Stimulated activated CD4-positive, alpha-beta T cell treated with anti-CD3 and anti-CD28 coated beads, Interleukin-4, amount 100 ng/mL, for 1 hour (primary cell): ENCODE data around the gene ARHGEF10L.

Experiments used
- DNase-seq: peaks from one replicate; pipeline ENCODE4 v3.0.0-alpha.2; 2020

Gene ARHGEF10L

GRCh38 chr1:17551755-17552234 lies 12.3 kb downstream of the ARHGEF10L start:
- no peak for DNase-seq

GRCh38 chr1:17553975-17554700 lies 14.6 kb downstream of the ARHGEF10L start:
- no peak for DNase-seq

- no peak for DNase-seq
Observed at GRCh38 chr1:17554954-17555353, 15.5 kb downstream of the ARHGEF10L start.

- DNase-seq, result no peak
Observed at GRCh38 chr1:17557986-17558385, 18.5 kb downstream of the ARHGEF10L start.

GRCh38 chr1:17558541-17558940 lies 19.0 kb downstream of the ARHGEF10L start:
- DNase-seq, result no peak

GRCh38 chr1:17558954-17559614 lies 19.6 kb downstream of the ARHGEF10L start:
- DNase-seq, result no peak

- no peak for DNase-seq
Observed at GRCh38 chr1:17559615-17560419, 20.3 kb downstream of the ARHGEF10L start.

GRCh38 chr1:17561247-17561548 lies 21.7 kb downstream of the ARHGEF10L start:
- no peak for DNase-seq

GRCh38 chr1:17561561-17561985 lies 22.1 kb downstream of the ARHGEF10L start:
- DNase-seq, result no peak

GRCh38 chr1:17562375-17562774 lies 22.9 kb downstream of the ARHGEF10L start:
- no peak for DNase-seq

- no peak for DNase-seq
Observed at GRCh38 chr1:17563494-17564281, 24.2 kb downstream of the ARHGEF10L start.

GRCh38 chr1:17564458-17565393 lies 25.2 kb downstream of the ARHGEF10L start:
- no peak for DNase-seq

- no peak for DNase-seq
Observed at GRCh38 chr1:17565461-17566252, 26.2 kb downstream of the ARHGEF10L start.

GRCh38 chr1:17566417-17566816 lies 26.9 kb downstream of the ARHGEF10L start:
- DNase-seq, result no peak

- DNase-seq, result no peak
Observed at GRCh38 chr1:17566892-17567291, 27.4 kb downstream of the ARHGEF10L start.

GRCh38 chr1:17567582-17567981 lies 28.1 kb downstream of the ARHGEF10L start:
- no peak for DNase-seq

GRCh38 chr1:17568014-17568900 lies 28.8 kb downstream of the ARHGEF10L start:
- DNase-seq, result no peak

GRCh38 chr1:17569200-17570139 lies 30.0 kb downstream of the ARHGEF10L start:
- no peak for DNase-seq

GRCh38 chr1:17570228-17570627 lies 30.7 kb downstream of the ARHGEF10L start:
- no peak for DNase-seq
